HPDE6-E6E7 (cell line): ENCODE data around the gene FHOD3.

Source experiments
- DNase-seq: peaks from one replicate; pipeline ENCODE4 v3.0.0; 2011; ENCODE audit warnings: missing footprints; ENCODE audit errors: extremely low spot score

The FHOD3 gene

GRCh38 chr18:36629138-36629530 is 331.6 kb downstream of the FHOD3 start:
- DNase-seq: no peak

DNA sequence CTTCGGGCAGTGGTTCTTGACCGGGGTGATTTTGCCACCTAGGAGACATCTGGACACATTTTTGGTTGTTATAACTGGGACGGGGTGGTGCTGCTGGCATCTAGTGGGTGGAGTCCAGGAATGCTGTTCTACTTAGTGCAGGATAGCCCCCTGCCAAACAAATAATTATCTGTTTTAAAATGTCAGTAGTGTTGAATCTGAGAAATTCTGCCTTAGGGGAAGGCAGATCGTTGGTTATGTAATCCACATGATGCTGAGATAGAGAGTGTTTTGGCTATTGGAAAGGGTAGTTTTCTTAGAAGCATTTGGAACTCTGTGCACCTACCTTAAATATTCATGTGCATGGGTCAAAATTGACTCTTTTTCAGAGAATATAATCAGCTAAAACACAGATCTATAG is 332.3 kb downstream of the FHOD3 start:
- no peak for DNase-seq

DNA sequence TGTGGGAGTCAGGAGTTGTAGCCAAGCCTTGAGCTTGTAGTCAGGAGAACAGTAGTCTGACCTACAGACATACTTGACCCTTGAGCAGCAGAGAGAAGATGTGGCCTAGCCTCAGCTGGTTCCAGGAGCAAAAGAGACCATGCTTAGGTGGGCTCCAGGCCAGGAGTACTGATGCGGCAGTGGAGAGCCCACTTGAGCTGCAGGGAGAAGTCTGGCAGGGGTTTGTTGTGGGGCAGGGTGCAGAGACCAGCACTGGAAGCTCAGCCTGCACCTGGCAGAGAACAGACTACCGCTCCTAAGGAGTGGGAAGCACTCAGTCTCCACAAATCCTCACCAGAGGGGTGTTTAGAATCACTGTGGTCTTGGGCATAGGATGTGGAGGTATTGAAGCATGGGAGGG is 333.4 kb downstream of the FHOD3 start:
- no peak for DNase-seq

GRCh38 chr18:36633961-36634412 is 336.5 kb downstream of the FHOD3 start:
- DNase-seq: no peak

GRCh38 chr18:36634573-36635216 is 337.2 kb downstream of the FHOD3 start:
- peak; percentile 6 for DNase-seq

- DNase-seq: no peak
These were observed 338.0 kb downstream of the FHOD3 start for GRCh38 chr18:36635414-36636096.

DNA sequence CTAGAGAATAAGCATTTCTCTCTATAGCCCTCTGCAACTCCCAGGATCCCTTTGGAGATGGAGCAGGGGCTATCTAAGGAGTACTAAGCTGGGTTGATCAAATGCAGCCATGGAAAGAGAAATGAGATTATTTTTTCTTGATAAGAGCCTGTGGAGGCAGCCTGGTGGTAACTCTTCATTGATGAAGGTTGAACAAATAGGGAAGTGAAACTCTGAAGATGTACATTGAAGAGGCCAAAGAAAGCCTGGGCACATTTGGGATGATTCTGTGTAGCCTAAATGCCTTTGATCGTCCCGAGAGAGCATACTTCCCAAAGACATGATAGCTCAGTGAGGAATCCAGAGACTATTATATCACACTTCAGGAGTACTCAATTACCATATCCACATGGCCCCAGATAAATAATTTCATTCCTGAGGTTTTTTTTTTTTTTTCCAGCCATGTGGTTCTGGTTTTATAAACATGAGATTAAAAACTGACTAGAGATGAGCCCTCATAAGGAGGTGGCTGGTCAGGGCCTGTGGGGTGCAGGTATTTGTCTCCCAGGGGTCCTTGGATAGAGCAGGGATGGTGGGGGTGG is 338.8 kb downstream of the FHOD3 start:
- DNase-seq: no peak

DNA sequence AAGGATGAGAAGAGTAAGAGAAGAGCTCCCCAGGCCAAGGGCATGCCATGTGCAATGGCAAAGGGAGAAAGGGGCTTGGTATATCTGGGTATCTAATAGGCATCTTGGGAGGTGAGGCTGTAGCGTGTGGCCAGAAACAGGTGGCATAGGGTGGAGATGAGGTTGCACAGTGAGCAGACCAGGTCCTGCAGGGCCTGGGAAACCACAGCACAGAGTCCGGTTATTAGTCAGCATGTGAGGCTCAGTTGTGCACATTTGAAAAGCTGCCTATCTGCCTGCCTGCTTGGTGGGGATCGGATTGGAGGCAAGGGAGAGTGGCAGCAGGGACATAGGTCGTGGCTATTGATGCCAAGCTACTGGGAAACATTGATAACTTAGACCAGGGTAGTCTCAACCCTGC is 340.7 kb downstream of the FHOD3 start:
- no peak for DNase-seq

DNA sequence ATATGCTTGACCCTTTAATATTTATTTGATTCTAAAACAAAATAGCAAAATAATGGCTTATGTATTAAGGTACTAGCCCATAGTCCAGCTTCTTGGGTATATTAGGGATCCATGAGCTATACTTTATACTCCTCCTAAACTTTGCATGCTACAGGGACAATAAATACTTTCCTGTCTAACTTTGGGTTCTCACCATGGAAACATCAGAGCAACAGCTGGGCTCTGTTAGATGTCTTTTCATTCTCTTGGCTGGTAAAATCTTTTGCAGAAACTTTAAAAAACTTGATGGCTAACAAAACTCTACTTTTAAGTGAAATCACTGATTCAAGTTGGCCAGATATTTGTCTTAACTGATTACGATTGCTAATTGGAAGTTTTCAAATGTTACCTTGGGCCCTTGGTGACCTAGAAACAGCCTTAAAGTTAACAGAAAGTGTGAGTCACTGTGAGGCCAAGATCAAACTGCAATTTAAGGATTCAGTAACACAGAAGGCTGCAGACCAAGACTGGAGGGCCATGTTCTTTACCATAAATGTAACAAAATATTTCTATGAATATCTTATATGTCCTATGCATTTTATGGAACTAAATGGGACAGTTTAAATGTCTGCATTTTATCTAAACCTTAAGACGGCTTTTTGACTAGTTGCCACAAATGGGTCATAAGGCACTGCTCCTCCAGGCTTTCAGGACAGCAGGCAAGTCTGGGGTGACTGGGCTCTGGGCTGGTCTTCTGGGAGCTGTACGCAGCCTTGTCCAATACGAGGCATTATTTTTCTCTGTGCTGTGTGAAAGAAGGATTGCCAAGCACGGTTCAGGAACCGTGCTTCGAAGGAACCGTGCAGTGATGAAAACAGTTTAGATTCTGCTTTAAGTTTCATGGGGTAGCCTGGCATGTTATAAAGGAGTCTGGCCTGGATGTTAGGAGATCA is 342.8 kb downstream of the FHOD3 start:
- DNase-seq: no peak

DNA sequence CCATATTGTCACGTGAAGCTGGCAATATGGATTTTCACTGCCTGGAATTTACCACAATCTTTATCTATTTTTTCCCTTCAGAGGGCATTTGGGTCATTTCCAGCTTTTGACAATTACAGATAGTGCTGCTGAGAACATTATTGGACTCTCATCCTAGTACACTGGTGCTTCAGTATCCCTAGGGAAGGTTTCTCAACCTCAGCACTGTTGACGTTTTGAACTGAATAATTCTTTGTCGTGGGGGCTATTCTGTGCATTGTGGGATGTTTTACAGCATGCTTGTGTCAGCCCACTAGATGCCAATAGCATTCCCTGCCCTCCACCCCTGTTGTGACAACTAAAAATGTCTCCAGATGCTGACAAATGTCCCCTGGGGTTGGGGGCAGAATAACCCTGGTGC is 345.5 kb downstream of the FHOD3 start:
- DNase-seq: no peak

DNA sequence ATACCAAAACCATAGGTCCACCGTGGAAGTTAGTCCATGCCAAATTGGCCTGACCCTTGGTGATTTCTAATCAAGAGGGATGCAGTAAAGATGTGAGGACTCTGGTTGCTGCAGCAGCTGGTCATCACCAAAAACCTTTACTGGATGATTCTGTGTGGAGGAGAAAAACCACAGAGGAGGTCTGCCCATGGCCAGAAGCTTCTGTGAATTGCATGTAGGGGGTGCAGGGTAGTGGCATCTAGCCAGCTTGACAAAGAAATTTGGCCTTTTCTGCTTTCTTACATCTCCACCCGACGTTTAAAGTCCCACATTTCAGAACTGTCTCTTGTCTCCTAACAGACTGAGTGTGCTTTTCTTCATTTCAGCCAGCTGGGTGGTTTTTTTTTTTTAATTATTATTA is 351.3 kb downstream of the FHOD3 start:
- DNase-seq: no peak

DNA sequence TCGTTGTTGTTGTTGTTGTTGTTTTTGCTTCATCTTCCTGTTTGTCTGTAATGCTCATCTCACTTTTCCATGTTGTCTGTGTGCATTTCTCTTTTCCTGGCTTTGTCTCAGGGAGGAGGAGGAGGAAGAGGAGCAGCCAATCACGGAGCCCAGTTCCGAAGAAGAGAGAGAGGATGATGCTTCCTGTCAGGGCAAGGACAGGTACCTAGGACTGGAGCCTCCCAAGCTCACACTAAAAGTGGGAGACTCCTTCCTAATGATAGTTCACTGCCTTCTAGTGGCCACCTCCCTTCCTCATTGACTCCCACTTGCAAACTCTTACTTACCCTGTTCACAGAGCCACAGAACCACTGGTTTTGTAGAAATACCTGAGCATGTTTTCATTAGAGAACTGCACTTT is 351.7 kb downstream of the FHOD3 start:
- no peak for DNase-seq

DNA sequence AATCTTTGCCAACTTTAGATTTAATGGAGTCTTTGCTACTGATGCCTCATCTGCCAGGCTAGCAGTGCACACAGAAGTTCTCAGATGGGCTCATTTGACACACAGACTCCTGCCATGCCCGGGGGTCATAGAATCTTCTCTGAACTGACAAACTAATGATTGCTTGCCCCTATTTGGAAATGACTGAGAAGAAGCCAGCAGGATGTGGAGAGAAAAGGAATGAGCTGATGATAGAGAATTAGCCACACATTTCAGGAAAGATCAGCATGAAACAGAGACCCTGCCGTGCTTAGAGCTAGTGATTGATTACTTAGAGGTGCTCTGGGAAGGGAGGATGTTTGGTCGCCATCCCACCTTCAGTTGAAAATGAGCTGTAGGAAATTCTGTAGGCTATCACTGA is 352.8 kb downstream of the FHOD3 start:
- no peak for DNase-seq

DNA sequence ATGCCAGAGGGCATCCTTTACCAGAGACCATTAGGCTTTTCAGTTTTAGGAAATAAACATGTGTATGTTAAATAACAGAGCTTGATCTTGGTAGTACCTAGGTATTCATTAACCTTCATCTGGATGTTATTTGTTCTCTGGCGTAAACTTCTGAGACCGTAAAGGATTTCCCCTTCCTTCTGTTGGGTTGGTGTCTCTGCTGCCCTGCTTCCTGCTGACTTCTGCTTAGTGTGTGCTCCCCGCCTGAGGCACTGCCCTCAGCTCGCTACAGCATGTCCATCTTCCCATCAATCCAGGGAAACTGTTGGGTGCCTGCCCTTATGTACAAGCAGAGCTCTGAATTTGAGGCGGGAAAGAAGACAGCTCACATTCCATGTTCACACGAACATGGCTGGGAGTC is 353.4 kb downstream of the FHOD3 start:
- DNase-seq: no peak

GRCh38 chr18:36652503-36652902 is 355.0 kb downstream of the FHOD3 start:
- no peak for DNase-seq

GRCh38 chr18:36653141-36653869 is 355.8 kb downstream of the FHOD3 start:
- no peak for DNase-seq

- DNase-seq: no peak
These were observed 356.4 kb downstream of the FHOD3 start for GRCh38 chr18:36653870-36654269.

- no peak for DNase-seq
These were observed 357.6 kb downstream of the FHOD3 start for GRCh38 chr18:36655074-36655473.

DNA sequence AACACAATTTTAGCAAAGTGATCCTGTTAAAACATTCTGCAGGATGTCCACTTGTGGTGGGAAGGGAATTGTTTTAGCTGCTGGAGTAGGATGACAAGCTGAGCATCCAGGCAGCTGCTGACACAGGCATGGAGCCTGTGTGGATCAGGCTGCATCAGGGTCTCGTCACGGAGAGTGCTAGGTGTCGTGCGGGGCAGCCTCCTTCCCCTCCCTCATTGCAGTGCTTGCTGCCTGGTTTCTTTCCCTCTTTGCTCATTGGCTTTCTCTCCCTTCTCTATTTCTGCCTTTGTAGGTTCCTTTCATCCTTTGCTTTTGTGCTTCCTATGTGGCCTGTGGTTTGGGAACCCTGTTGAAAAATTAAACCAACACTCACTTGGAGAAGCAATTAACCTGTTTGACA is 358.4 kb downstream of the FHOD3 start:
- DNase-seq: no peak

GRCh38 chr18:36658611-36659010 is 361.1 kb downstream of the FHOD3 start:
- DNase-seq: no peak

- no peak for DNase-seq
These were observed 362.8 kb downstream of the FHOD3 start for GRCh38 chr18:36660311-36660710.

DNA sequence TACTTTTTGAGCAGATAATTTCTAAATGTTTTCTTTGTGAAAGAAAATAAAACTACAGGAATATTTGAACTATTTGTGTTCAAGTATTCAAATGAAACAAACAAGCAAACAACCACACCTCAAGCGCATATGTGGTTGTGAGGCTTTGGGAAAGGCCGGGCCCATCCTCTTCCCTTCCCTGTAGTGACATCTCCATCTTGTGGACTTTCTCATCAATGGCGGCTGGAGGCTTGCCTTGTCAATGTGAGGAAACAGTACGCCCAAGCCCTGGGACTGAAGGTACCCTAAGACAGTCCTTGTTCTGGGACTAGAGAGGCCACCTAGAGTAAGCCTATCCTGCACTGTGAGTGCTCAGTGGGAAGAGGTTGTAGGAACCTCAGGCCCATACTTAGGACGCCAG is 364.5 kb downstream of the FHOD3 start:
- no peak for DNase-seq
